Erythroblast (primary cell): ENCODE results near the gene INO80E.
A peak's percentile ranks its signal among the peaks of the same experiment; 100 is the strongest.
"Not testable (repeated sequence)": the region's sequence is repeated elsewhere in the genome, so short reads cannot be mapped to it uniquely, and the experiment has no call there.

Experiments used
- DNase-seq, 2 experiments: peaks; one replicate each; lab custom pipeline; 2025; lab: John Stamatoyannopoulos, UW
- GATA1 ChIP-seq: IDR thresholded peaks from 2 replicates; pipeline ENCODE4 v1.6.1; 2011; ENCODE audit warnings: low read depth, mild to moderate bottlenecking, control low read depth, low read length, moderate library complexity
- POLR2A ChIP-seq: IDR thresholded peaks from 2 replicates; pipeline ENCODE4 v1.6.1; 2011; ENCODE audit warnings: mild to moderate bottlenecking, low read length

INO80E gene, protein sequence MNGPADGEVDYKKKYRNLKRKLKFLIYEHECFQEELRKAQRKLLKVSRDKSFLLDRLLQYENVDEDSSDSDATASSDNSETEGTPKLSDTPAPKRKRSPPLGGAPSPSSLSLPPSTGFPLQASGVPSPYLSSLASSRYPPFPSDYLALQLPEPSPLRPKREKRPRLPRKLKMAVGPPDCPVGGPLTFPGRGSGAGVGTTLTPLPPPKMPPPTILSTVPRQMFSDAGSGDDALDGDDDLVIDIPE

DNA sequence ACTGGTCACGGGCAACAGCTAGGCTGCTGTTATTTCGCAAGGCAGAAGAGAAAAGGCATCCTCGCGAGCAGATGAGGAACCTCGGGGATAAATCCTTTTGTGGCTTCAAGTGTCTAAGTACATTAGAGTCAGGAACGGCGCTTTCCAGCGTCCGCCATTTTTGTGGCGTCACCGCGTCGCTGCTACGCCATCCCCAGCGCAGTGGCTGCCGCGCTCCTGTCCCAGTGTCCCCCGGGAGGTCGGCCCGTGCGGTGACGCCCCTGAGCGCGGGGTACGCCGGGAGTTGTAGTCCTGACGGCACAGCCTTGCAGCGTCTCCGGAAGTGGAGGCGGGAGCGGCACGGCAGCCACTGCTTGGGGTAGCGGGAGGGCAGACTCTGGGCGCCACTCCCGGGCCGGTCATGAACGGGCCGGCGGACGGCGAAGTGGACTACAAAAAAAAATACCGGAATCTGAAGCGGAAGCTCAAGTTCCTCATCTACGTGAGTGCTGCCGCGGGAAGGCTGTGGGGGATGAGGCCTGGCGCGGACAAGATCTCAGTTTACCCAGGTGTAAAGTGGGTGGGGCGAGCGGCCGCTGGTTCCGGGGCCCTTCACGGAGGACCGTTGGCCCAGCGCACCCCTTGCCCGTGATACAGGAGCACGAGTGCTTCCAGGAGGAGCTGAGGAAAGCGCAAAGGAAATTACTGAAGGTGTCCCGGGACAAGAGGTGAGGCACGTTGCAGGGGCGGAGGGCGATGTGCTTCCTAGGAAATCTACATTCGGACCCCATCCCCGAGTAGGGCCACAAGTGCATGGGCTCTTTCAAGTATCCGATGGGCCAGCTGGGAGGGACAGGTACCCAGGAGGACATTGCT is at the start of gene INO80E:
TSS of gene INO80E (plus strand) at position 331 of the 855 bp plus-strand sequence. CDS start at position 401, 70 bp downstream.
- DNase-seq: peak; percentile 98 to 99
- TF ChIP-seq POLR2A: peak; percentile 91
- no peak for TF ChIP-seq GATA1

- TF ChIP-seq POLR2A: no peak
- DNase-seq: no peak
Observed at GRCh38 chr16:29947897-29948296, 48.1 kb upstream of the INO80E start.

GRCh38 chr16:29950806-29951461 is 45.1 kb upstream of the INO80E start:
- TF ChIP-seq GATA1 (no peak), POLR2A (no peak)
- DNase-seq: no peak

GRCh38 chr16:29951625-29952365 is 44.2 kb upstream of the INO80E start:
- no peak for TF ChIP-seq POLR2A
- no peak for TF ChIP-seq GATA1
- no peak for DNase-seq

DNA sequence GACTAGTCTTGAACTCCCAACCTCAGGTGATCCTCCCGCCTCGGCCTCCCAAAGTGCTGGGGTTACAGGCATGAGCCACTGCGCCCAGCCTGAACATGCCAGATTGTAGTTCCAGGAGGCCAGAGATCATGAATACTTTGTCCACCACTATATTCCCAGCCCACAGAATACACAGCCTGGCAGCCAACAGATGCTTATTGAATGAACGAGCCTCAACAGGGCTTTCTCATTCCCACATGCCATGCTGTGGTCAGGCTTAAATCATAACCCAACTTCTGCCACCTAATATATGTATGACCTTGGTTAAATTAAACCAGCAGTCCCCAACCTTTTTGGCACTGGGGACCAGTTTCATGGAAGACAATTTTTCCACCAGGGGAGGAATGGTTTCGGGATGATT is 37.3 kb upstream of the INO80E start:
- no peak for TF ChIP-seq POLR2A
- no peak for TF ChIP-seq GATA1
- DNase-seq: no peak

GRCh38 chr16:29959293-29959692 is 36.7 kb upstream of the INO80E start:
- DNase-seq: no peak

GRCh38 chr16:29959821-29960220 is 36.2 kb upstream of the INO80E start:
- not testable (repeated sequence) for DNase-seq

More at GRCh38 chr16:29959293-29959692, 36.7 kb upstream of the INO80E start:
- TF ChIP-seq POLR2A: no peak
- TF ChIP-seq GATA1: no peak

GRCh38 chr16:29961127-29961478 is 34.9 kb upstream of the INO80E start:
- TF ChIP-seq GATA1 (no peak), POLR2A (no peak)
- DNase-seq: no peak

GRCh38 chr16:29961479-29962343 is 34.3 kb upstream of the INO80E start, which contains the start of gene TMEM219:
TSS of gene TMEM219 (plus strand) at chr16:29962079. CDS start at chr16:29963144, 1,065 bp downstream.
- no peak for TF ChIP-seq GATA1
- peak; percentile 73 for TF ChIP-seq POLR2A
- peak; percentile 91 to 93 for DNase-seq

- DNase-seq: no peak
- no peak for TF ChIP-seq GATA1
- no peak for TF ChIP-seq POLR2A
Observed at GRCh38 chr16:29962344-29962994, 33.6 kb upstream of the INO80E start.

DNA sequence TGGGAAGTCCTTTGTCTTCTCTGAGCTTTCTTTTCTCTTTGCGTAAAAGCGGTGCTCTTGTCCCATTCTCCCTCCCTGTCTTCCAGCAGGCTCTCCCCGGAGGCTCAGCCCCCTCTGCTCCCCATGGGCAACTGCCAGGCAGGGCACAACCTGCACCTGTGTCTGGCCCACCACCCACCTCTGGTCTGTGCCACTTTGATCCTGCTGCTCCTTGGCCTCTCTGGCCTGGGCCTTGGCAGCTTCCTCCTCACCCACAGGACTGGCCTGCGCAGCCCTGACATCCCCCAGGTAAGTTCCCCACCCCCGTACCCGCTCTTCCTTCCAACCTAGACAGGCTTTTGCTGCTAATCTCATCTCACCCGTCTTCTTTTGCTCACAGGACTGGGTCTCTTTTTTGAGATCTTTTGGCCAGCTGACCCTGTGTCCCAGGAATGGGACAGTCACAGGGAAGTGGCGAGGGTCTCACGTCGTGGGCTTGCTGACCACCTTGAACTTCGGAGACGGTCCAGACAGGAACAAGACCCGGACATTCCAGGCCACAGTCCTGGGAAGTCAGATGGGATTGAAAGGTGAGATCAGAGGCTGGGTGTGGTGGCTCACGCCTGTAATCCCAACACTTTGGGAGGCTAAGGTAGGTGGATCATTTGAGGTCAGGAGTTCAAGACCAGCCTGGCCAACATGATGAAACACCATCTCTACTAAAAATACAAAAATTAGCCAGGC is 32.9 kb upstream of the INO80E start:
- no peak for DNase-seq
- TF ChIP-seq POLR2A: no peak
- TF ChIP-seq GATA1: no peak
